RWPE1 (cell line): ENCODE results near the gene RC3H1.
"Not testable (repeated sequence)": the region's sequence is repeated elsewhere in the genome, so short reads cannot be mapped to it uniquely, and the experiment has no call there.

Source experiments
- CTCF ChIA-PET: fragments of 350-600 bp; sonication (Branson Sonifier 250); formaldehyde crosslinking; extraction: SDS; loops from one replicate; lab custom pipeline; 2021; lab: Yijun Ruan, JAX
- POLR2A ChIA-PET: fragments of 400-600 bp; formaldehyde crosslinking; extraction: SDS; loops from one replicate; lab custom pipeline; 2020; ENCODE audit warnings: antibody characterized with exemption; ENCODE audit not compliant: low non-redundant PET; lab: Yijun Ruan, JAX
- DNase-seq: peaks from one replicate; pipeline ENCODE4 v3.0.0; 2012; ENCODE audit warnings: low spot score
- H3K27ac ChIP-seq: fragments of 450-650 bp; 2 replicates; pipeline ENCODE4 v1.5.1; 2017
- TF ChIP-seq, protein P1 (sequence below): fragments of 450-650 bp; conservative IDR thresholded peaks from 2 replicates; pipeline ENCODE4 v1.5.1; 2017; ENCODE audit warnings: low read depth, mild to moderate bottlenecking

RC3H1 gene

GRCh38 chr1:174053826-174054225 lies 31.7 kb upstream of the RC3H1 start:
- POLR2A ChIA-PET = no interaction called here
- no peak overlapping the region for H3K27ac ChIP-seq
- TF ChIP-seq, protein P1, sequence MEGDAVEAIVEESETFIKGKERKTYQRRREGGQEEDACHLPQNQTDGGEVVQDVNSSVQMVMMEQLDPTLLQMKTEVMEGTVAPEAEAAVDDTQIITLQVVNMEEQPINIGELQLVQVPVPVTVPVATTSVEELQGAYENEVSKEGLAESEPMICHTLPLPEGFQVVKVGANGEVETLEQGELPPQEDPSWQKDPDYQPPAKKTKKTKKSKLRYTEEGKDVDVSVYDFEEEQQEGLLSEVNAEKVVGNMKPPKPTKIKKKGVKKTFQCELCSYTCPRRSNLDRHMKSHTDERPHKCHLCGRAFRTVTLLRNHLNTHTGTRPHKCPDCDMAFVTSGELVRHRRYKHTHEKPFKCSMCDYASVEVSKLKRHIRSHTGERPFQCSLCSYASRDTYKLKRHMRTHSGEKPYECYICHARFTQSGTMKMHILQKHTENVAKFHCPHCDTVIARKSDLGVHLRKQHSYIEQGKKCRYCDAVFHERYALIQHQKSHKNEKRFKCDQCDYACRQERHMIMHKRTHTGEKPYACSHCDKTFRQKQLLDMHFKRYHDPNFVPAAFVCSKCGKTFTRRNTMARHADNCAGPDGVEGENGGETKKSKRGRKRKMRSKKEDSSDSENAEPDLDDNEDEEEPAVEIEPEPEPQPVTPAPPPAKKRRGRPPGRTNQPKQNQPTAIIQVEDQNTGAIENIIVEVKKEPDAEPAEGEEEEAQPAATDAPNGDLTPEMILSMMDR = no peak
- CTCF ChIA-PET = no interaction called here
- no peak for DNase-seq

GRCh38 chr1:174052621-174053020 lies 30.5 kb upstream of the RC3H1 start:
- H3K27ac ChIP-seq = no peak overlapping the region
- no peak for DNase-seq
- ChIA-PET CTCF (no interaction called here), POLR2A (no interaction called here)
- TF ChIP-seq, protein P1 = no peak

DNA sequence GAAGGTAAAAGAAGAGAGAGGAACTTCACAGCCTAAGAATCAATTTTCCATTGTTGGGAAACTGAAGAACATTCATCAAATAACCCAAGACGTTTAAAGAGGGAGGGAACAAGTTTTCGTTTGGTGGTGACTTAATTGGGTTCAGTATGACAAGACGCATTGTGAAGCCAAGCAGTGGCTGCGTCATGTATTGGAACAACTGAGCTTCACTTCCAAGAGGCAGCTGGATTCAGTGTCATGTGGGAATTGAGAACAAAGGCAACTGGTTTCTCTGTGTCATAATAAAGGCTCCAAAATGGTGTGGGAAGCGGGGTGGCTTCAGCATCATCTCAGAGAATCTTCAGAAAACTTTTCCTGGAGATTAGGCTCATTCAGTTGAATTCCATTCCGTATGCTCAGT lies 29.8 kb upstream of the RC3H1 start:
- ChIA-PET POLR2A (no interaction called here), CTCF (no interaction called here)
- DNase-seq = no peak
- TF ChIP-seq, protein P1 = no peak
- H3K27ac ChIP-seq = no peak overlapping the region

DNA sequence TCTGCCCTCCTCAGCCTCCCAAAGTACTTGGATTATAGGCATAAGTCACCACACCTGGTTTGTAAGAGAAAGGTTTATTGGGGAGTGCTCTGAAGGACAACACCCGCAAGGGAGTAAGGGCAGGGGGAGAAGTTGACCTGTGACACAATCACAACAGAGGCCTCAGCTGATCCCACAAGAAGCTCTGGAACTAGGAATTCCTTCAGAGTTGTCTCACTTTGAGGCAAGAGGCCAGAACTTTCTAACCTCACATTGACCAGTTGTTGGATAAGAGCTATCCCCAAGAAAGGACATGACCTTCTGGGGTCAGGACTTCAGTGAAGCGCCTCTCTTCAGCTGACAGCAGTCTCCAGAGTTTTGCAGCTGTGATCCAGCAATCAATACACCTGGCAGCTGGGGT lies 27.4 kb upstream of the RC3H1 start:
- TF ChIP-seq, protein P1 = no peak
- no peak overlapping the region for H3K27ac ChIP-seq
- POLR2A ChIA-PET = no interaction called here
- DNase-seq = no peak
- CTCF ChIA-PET = no interaction called here

DNA sequence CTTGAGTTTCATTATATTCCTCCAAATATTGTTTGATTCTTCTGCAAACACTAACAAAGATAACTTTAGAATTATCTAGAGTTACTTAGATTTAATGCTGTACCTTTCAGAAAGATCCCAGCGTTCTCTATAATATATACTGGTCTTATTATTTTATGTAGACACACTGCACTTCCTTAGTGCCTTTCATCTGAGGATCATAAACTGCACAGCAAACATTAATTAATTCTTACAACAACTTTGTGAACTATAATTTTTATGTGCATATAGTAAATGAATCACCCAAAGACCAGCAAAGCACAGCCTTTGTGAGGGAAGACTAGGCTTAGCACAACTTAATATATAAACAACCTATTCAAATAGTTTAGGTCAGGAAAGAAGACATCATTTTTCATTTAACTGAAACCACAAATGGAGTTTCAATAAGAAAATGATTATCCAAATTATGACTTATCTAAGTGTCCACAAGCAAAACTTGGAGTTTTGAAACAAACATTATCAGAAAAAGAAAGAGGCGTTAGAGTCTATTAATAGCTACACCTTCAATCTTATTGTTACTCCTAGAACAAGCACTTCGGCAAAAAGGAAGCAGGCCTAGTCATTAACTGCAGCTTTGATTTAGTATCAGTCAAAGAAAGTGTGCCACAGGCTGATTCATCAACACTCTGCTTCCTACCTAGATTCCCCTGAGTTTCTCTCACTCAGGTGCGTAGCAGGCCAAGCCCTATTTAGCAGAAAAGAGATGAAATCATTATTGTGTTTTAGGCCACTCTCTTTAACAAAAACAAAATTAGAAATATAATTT lies 22.5 kb upstream of the RC3H1 start:
- POLR2A ChIA-PET = no interaction called here
- no peak for DNase-seq
- CTCF ChIA-PET = interaction anchor here (0.7 kb wide), 1 partner anchor 206 kb away, joined by 3 read pairs; no protein-coding TSS in a partner anchor
- TF ChIP-seq, protein P1 = no peak
- no peak overlapping the region for H3K27ac ChIP-seq

DNA sequence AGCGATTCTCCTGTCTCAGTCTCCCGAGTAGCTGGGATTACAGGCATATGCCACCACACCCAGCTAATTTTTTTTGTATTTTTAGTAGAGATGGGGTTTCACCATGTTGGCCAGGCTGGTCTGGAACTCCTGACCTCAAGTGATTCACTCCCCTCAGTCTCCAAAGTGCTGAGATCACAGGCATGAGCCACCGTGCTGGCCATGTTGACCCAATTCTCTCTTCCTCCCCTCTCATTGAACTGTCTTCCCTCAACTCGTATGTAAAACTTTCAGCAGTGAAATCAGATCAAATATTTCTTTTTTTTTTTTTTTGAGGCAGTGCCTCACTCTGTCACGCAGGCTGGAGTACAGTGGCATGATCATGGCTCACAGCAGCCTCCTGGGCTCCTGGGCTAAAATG lies 20.4 kb upstream of the RC3H1 start:
- CTCF ChIA-PET, POLR2A ChIA-PET, H3K27ac ChIP-seq, DNase-seq: not testable (repeated sequence)

DNA sequence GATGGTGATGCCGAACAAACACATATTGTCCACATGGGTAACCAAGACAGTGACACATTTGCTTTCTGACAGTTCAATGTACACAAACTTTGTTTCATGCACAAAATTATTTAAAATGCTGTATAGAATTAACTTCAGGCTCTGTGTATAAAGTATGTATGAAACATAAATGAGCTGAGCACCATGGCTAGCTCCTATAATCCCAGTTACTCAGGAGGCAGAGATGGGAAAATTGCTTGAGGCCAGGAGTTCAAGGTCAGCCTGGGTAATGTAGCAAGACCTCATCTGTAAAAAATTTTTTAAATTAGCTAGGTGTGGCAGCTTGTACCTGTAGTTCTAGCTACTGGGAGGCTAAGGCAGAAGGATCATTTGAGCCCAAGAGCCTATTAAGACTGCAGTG lies 19.2 kb upstream of the RC3H1 start:
- POLR2A ChIA-PET = no interaction called here
- CTCF ChIA-PET = interaction anchor here (0.5 kb wide), 1 partner anchor 814 kb away, joined by 3 read pairs; no protein-coding TSS in a partner anchor
- no peak for DNase-seq

More for the DNA sequence above, 19.2 kb upstream of the RC3H1 start:
- TF ChIP-seq, protein P1 = no peak
- H3K27ac ChIP-seq = no peak overlapping the region
